Nephron (organoid): ENCODE data around the gene UBALD2.

Experiments
- H3K27ac Mint-ChIP-seq, 3 experiments: 2 replicates each; pipeline ENCODE4 v1.8.0; 2020; ENCODE audit warnings: mixed read lengths in 3 of 3, mild to moderate bottlenecking in 2 of 3, moderate library complexity in 1 of 3
- H3K27me3 Mint-ChIP-seq: 2 replicates; pipeline ENCODE4 v1.8.0; 2021; ENCODE audit warnings: low read depth, mild to moderate bottlenecking, moderate library complexity, mixed read lengths
- H3K36me3 Mint-ChIP-seq: 2 replicates; pipeline ENCODE4 v1.8.0; 2020; ENCODE audit warnings: low read depth, mixed read lengths
- H3K4me1 Mint-ChIP-seq: 2 replicates; pipeline ENCODE4 v1.8.0; 2020; ENCODE audit warnings: mixed read lengths
- H3K4me3 Mint-ChIP-seq, 3 experiments: 2 replicates each; pipeline ENCODE4 v1.8.0; 2020; ENCODE audit warnings: mild to moderate bottlenecking in 3 of 3, mixed read lengths in 3 of 3, moderate library complexity in 2 of 3
- H3K9me3 Mint-ChIP-seq: 2 replicates; pipeline ENCODE4 v1.8.0; 2020; ENCODE audit warnings: mixed read lengths
- TF ChIP-seq, protein P1 (sequence below), 3 experiments: fragments of 200-600 bp; sonication (generic); IDR thresholded peaks; one replicate each; pipeline ENCODE4 v1.5.0; 2021; ENCODE audit warnings: antibody characterized with exemption in 3 of 3; ENCODE audit not compliant: unreplicated experiment in 3 of 3

Gene UBALD2

DNA sequence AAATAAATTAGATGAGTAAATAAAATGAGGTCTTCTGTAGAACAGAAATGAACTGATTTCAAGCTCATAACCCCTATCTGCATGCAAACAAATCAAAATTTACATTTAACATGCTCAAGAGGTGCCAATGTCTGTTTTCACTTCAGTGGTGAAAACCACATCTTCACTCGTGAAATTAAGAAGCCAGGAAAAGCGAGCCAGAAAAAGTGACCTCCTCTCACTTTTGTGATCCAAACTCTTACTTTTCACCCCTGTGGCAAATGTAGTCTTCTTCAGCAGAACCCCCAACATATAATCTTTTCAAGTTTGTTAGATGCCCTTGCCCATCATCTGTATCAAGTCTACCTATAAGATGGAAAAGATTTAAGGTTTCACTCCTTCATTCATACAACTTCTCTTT lies 52.4 kb downstream of the UBALD2 start:
- Mint-ChIP-seq H3K4me3 (no peak overlapping the region), H3K36me3 (peaks cover 65% of the 10 kb centered on the region), H3K27ac (no peak overlapping the region), H3K4me1 (peaks cover 11% of the 10 kb centered on the region), H3K27me3 (no peaks in the 10 kb centered on the region), H3K9me3 (no peaks in the 10 kb centered on the region)
- TF ChIP-seq, protein P1, sequence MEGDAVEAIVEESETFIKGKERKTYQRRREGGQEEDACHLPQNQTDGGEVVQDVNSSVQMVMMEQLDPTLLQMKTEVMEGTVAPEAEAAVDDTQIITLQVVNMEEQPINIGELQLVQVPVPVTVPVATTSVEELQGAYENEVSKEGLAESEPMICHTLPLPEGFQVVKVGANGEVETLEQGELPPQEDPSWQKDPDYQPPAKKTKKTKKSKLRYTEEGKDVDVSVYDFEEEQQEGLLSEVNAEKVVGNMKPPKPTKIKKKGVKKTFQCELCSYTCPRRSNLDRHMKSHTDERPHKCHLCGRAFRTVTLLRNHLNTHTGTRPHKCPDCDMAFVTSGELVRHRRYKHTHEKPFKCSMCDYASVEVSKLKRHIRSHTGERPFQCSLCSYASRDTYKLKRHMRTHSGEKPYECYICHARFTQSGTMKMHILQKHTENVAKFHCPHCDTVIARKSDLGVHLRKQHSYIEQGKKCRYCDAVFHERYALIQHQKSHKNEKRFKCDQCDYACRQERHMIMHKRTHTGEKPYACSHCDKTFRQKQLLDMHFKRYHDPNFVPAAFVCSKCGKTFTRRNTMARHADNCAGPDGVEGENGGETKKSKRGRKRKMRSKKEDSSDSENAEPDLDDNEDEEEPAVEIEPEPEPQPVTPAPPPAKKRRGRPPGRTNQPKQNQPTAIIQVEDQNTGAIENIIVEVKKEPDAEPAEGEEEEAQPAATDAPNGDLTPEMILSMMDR (IDR thresholded peaks at IDR 0.05; ENCODE audit: unreplicated experiment in 3 of 3) = no peak

DNA sequence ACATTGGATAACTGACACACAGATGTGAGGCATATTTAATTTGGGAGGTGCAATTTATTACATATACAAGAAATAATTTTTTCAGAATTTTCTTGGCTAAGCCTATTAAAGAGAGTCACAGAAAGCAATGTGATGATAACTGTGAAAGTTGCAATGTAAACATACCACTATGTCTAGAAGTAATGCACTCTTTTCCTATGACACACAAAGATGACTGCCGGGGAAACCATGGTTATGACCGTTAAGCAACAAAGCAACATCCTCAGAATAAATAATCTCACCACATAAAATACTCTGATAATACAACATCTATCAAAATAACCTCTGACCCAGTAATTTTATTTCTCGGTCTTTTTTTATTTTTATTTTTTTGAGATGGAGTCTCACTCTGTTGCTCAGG lies 53.4 kb downstream of the UBALD2 start:
- no peak overlapping the region for H3K4me3 Mint-ChIP-seq
- H3K27me3 Mint-ChIP-seq = no peaks in the 10 kb centered on the region
- TF ChIP-seq, protein P1 (IDR thresholded peaks at IDR 0.05; ENCODE audit: unreplicated experiment in 3 of 3) = no peak
- H3K9me3 Mint-ChIP-seq = no peaks in the 10 kb centered on the region
- H3K36me3 Mint-ChIP-seq = peaks cover 61% of the 10 kb centered on the region
- no peak overlapping the region for H3K27ac Mint-ChIP-seq
- H3K4me1 Mint-ChIP-seq = peaks cover 5% of the 10 kb centered on the region
